Testis (tissue), 3 donors: ENCODE measurements around the gene ZNF584. TPM values are rescaled to one million over a fixed set of nuclear protein-coding genes. Genes with fewer than 3 reads are reported as not detected.

Source experiments
- DNase-seq: peaks from one replicate; pipeline ENCODE4 v3.0.0-alpha.2; 2019
- H3K27ac ChIP-seq, 2 donors: fragments of 200-600 bp; sonication (generic); one replicate each; pipeline ENCODE4 v1.5.1; 2019
- H3K27me3 ChIP-seq: fragments of 200-600 bp; sonication (generic); one replicate; pipeline ENCODE4 v1.5.1; 2019
- H3K36me3 ChIP-seq: fragments of 200-600 bp; sonication (generic); one replicate; pipeline ENCODE4 v1.5.1; 2017; ENCODE audit warnings: low read depth; ENCODE audit errors: missing control alignments
- H3K4me1 ChIP-seq: fragments of 200-600 bp; sonication (generic); one replicate; pipeline ENCODE4 v1.5.1; 2019
- H3K4me3 ChIP-seq, 2 donors: fragments of 200-600 bp; sonication (generic); one replicate each; pipeline ENCODE4 v1.5.1; 2017 to 2019
- H3K9me3 ChIP-seq: fragments of 200-600 bp; sonication (generic); one replicate; pipeline ENCODE4 v1.5.1; 2017
- POLR2A ChIP-seq: fragments of 450-650 bp; IDR thresholded peaks from one replicate; pipeline ENCODE4 v1.6.1; 2017; ENCODE audit warnings: antibody characterized with exemption, mild to moderate bottlenecking, moderate library complexity
- WGBS, 2 donors: methylation state at CpG; one replicate each; pipeline ENCODE4 v1.1.5; 2018; 5-methylcytosine and 5-hydroxymethylcytosine counted together
- intact Hi-C: fragments of 100-400 bp; cut with DNase I; formaldehyde crosslinking; loops from one replicate; pipeline ENCODE4 v1.15.1; 2023; ENCODE audit warnings: low total_unique reads
- polyA plus RNA-seq: library from polyadenylated mRNA; stranded (reverse); fragments of 350-450 nt; fragmentation: Illumina TruSeq; extraction: RNeasy Lipid Tissue Mini Kit (QIAGEN cat#74804); gene quantifications from one replicate; pipeline ENCODE4 v1.2.3, GENCODE V29; 2014; ENCODE audit warnings: low read depth, low replicate concordance; ENCODE audit not compliant: insufficient read depth
- total RNA-seq, 2 donors: library from RNA; depleted of rRNA; stranded (reverse); fragments of >200 nt; gene quantifications; one replicate each; pipeline ENCODE4 v1.2.3, GENCODE V29; 2016
- TF ChIP-seq, protein P1 (sequence below), 3 experiments: fragments of 450-650 bp in 2 of 3; fragments of 200-600 bp in 1 of 3; sonication (generic) in 1 of 3; IDR thresholded peaks; one replicate each; pipeline ENCODE4 v1.5.1; 2016 to 2019; ENCODE audit warnings: antibody characterized with exemption in 3 of 3, mild to moderate bottlenecking in 2 of 3, moderate library complexity in 1 of 3

The ZNF584 gene
- total and polyA plus RNA-seq, 3 donors from 2014 or later: 10.4 to 33.9 (median 22.1) TPM

DNA sequence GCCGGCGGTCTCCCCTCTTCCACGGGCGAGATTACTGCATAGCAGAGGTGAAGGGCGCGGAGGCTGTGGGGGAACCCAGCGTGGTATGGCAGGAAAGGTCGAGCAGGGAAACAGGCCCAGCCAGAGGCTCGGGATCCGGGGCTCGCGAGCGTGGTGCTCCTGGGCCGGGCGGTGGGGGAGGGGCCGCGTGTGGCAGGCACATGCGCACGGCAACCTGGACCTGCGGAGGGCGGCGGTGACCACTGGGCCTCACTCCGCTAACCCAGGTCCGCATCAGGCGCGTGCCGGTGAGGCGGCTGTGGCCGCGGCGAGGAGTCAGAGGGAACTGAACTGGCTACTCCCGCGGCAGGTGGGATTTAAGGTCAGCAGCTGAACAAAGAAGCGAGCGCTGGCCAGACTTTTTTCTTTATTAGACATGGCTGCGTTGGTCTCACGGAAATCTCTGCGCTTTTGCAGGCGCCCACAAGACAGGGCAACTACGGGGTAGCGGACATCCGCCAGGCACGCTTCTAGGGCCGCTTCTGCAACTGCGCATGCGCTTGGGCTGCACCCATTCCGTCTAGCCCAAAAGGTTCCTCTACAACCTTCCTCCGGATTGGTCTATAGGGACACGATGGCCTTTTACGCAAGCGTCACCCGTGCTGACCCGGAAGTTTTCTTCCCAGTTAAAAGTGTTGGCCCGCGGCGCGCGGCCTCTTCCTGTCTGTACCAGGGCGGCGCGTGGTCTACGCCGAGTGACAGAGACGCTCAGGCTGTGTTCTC lies 21.7 kb upstream of the ZNF584 start, which contains the start of gene RPS5:
RPS5 (plus strand) TSS at position 694 of the 762 bp plus-strand sequence. CDS start 869 bp downstream, outside the sequence.
- peak within 1 kb of the TSS; percentile 73 to 76 for H3K4me3 ChIP-seq
- H3K4me1 ChIP-seq: peaks cover 24% of the 10 kb centered on the region
- H3K36me3 ChIP-seq: no peaks in the 10 kb centered on the region
- DNase-seq: peak; percentile 98
- WGBS, 2 donors: 0 to 1% methylated on average over 37 to 63 of the region's 64 CpGs
- peak; percentile 37 for TF ChIP-seq POLR2A
- TF ChIP-seq, protein P1, sequence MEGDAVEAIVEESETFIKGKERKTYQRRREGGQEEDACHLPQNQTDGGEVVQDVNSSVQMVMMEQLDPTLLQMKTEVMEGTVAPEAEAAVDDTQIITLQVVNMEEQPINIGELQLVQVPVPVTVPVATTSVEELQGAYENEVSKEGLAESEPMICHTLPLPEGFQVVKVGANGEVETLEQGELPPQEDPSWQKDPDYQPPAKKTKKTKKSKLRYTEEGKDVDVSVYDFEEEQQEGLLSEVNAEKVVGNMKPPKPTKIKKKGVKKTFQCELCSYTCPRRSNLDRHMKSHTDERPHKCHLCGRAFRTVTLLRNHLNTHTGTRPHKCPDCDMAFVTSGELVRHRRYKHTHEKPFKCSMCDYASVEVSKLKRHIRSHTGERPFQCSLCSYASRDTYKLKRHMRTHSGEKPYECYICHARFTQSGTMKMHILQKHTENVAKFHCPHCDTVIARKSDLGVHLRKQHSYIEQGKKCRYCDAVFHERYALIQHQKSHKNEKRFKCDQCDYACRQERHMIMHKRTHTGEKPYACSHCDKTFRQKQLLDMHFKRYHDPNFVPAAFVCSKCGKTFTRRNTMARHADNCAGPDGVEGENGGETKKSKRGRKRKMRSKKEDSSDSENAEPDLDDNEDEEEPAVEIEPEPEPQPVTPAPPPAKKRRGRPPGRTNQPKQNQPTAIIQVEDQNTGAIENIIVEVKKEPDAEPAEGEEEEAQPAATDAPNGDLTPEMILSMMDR (IDR thresholded peaks at IDR 0.05): no peak
- no peaks in the 10 kb centered on the region for H3K27me3 ChIP-seq
- intact Hi-C loops: no loop called here
- H3K9me3 ChIP-seq: no peaks in the 10 kb centered on the region
- H3K27ac ChIP-seq: peak within 1 kb of the TSS; percentile 91 to 95

DNA sequence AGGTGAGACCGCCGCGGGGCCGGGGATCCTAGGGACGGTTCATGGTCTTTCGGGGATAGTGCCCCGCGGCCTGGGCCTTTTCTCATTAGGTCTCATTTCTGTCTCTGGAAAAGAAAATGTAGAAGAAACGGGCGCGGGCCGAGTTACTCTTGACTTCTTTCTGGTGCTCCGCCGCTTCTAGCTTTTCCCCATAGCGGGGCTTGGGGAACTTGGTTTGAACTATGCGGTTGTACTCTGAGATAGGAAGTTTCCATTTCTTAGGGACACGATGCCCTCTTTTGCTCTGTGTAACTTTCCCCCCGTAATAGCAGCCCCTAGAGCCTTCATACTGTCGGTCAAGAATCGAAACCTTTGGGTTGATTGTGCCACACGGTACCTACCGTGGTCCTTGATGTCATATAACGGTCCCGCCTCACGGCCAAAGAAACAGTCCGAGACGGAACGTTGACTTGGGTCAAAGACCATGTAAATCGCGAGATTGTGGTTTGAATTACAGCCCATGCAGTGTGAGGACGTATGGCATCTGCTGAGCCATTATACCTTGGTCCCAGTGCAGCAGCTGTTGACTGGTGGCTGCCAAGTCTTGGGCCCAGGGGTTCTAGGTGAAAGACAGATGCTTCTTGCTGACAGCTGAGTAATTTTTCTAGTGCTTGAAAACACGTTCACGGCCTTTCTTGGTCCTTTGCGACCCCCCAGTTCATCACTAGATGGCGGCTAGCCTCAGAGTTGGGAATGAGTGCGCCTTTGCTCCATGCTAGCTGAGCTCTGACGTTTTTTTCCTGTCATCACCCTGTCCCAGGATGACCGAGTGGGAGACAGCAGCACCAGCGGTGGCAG lies 20.9 kb upstream of the ZNF584 start:
- H3K4me3 ChIP-seq: peak overlapping the region; percentile 73 to 76
- H3K27me3 ChIP-seq: no peaks in the 10 kb centered on the region
- no peak for DNase-seq
- H3K36me3 ChIP-seq: no peaks in the 10 kb centered on the region
- peaks cover 20% of the 10 kb centered on the region for H3K4me1 ChIP-seq
- TF ChIP-seq, protein P1 (IDR thresholded peaks at IDR 0.05): no peak
- no peak for TF ChIP-seq POLR2A
- intact Hi-C loops: no loop called here
- H3K27ac ChIP-seq: peak overlapping the region; percentile 35 to 91
- 5 to 8% methylated on average over 30 to 39 of the region's 39 CpGs for WGBS, 2 donors
- no peaks in the 10 kb centered on the region for H3K9me3 ChIP-seq

DNA sequence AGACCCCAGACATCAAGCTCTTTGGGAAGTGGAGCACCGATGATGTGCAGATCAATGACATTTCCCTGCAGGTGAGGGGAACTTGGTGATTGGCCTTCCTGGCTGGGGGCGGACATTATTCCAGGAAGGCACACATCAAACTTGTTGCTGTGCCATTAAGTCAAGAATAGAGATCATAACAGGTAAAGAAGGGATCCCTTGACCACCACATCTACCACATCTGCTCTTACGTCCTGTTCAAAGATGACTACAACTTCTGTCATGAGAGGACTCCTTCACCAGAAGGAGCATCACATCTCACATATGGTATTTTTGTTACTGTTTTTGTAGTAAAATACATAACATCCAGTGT lies 20.3 kb upstream of the ZNF584 start:
- no peak for DNase-seq
- intact Hi-C loops: no loop called here
- Histone ChIP-seq H3K36me3 (no peaks in the 10 kb centered on the region), H3K4me1 (peaks cover 20% of the 10 kb centered on the region), H3K27ac (no peak overlapping the region), H3K9me3 (no peaks in the 10 kb centered on the region), H3K27me3 (no peaks in the 10 kb centered on the region), H3K4me3 (peak overlapping the region; percentile 73 to 76)
- TF ChIP-seq, protein P1 (IDR thresholded peaks at IDR 0.05): no peak
- no peak for TF ChIP-seq POLR2A
- WGBS, 2 donors: 66 to 79% methylated on average over 3 of the region's 3 CpGs

DNA sequence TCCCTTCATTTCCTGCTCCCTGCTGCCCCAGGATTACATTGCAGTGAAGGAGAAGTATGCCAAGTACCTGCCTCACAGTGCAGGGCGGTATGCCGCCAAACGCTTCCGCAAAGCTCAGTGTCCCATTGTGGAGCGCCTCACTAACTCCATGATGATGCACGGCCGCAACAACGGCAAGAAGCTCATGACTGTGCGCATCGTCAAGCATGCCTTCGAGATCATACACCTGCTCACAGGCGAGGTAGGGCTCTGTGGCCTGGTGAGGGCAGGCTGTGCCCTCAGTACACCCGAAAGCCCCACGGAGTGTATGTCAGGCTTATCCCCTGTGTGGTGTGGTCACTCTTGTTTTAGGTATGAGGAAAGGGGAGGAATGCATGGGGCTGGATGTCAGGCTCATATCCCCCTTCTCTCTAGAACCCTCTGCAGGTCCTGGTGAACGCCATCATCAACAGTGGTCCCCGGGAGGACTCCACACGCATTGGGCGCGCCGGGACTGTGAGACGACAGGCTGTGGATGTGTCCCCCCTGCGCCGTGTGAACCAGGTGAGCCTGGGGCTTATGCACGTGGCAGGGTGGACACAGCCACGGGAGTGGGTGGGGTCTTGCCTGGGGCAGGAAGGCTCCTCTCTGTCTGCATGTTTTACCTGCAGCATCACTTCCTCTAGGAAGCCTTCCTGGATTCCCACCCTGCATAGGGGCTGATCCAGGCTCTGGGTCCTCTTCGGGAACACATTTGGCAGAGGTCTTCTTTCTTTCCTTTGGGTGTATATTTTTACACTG lies 15.3 kb upstream of the ZNF584 start:
- H3K9me3 ChIP-seq: no peaks in the 10 kb centered on the region
- intact Hi-C loops: no loop called here
- no peak for DNase-seq
- no peaks in the 10 kb centered on the region for H3K27me3 ChIP-seq
- no peak overlapping the region for H3K27ac ChIP-seq
- no peaks in the 10 kb centered on the region for H3K36me3 ChIP-seq
- peaks cover 5% of the 10 kb centered on the region for H3K4me1 ChIP-seq
- TF ChIP-seq, protein P1 (IDR thresholded peaks at IDR 0.05): no peak
- no peak for TF ChIP-seq POLR2A
- 89 to 91% methylated on average over 16 to 26 of the region's 26 CpGs for WGBS, 2 donors
- no peak overlapping the region for H3K4me3 ChIP-seq
